Activated T-helper 1 cell treated with anti-CD3 and anti-CD28 coated beads, Interleukin-2, amount 50 U/mL, for 16 hours (primary cell): ENCODE data around the gene UHRF2.

Experiments used
- DNase-seq, 2 donors: peaks; one replicate each; pipeline ENCODE4 v3.0.0-alpha.2; 2020; ENCODE audit warnings: low read depth in 1 of 2, low spot score in 1 of 2

The UHRF2 gene

DNA sequence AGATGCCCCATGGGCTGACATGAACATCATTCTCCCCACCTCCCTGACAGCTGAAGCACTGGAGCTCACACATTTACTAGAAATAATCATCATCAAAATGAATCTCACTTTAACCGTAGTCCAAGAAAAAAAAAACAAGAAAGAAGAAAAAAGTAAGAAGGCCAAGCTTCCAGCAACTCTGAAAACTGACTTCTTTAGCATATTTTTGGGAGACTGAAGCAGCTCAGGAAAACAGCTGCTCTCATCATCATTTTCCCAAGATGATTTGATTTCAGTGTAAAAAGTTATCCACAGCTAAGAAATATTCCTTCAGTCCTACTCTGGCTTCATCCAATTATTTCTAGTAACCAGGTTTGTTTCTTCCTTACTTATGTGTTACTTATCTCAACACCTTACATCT, 140.9 kb downstream of the UHRF2 start:
- DNase-seq, result no peak
